ENCODE measurements around the gene NOP14.

The NOP14 gene

DNA sequence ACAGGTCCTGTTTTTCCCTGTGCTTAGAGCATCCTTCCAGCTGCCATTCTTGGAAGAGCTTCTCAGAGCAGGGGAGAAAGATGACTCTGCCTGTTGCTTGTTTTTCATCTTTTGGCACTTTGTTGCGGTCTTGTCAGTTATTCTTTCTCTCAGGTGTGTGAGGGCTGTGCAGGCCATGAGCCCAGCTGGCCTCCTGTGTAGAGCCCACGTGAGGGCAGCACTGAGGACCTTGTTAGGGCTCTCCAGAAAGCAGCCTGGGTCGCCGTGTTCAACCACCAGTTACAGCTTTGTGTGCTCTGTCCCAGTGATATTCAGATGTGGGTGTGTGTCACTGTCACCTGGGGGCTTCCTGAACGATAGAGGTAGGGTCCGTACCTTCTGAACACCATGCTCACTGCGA lies 52.8 kb downstream of the NOP14 start:
- no peak for DNase-seq (ENCODE audit: low read depth, low spot score)
- Histone ChIP-seq H3K36me3 (ENCODE audit: control insufficient read depth, insufficient read depth, low read length) (peaks cover 15% of the 10 kb centered on the region), H3K27me3 (ENCODE audit: control insufficient read depth, insufficient read depth, low read length) (no peaks in the 10 kb centered on the region), H3K4me1 (ENCODE audit: control insufficient read depth, insufficient read depth, low read length) (no peaks in the 10 kb centered on the region), H3K27ac (ENCODE audit: low read length) (no peak overlapping the region), H3K4me3 (ENCODE audit: low read length) (no peak overlapping the region), H3K9me3 (ENCODE audit: control insufficient read depth, insufficient read depth, low read length) (no peaks in the 10 kb centered on the region)
- no CpG with 5 or more reads among the region's 7 CpGs for WGBS (ENCODE audit: insufficient coverage, insufficient read length)

DNA sequence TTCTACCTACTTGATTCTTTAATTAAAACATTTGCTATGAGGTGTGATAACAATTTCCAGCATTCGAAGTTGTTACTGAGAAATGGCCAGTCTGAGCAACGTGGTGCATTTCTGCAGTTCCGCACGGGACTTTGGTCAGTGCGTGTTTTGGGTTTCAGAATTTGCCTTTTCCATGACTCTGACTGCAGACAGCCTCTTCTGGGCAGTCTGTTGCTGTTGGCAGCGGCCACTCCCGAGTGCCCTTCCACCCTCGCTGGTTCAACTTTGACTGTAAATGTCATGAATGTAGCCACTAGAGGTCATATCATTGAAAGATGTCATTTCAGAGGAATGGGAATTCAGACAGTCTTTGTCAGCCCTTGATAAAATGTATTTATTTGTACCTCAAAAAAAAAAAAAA lies 53.6 kb downstream of the NOP14 start:
- WGBS (ENCODE audit: insufficient coverage, insufficient read length), result no CpG with 5 or more reads among the region's 8 CpGs
- H3K36me3 ChIP-seq (ENCODE audit: control insufficient read depth, insufficient read depth, low read length), result peaks cover 14% of the 10 kb centered on the region
- H3K4me1 ChIP-seq (ENCODE audit: control insufficient read depth, insufficient read depth, low read length), result no peaks in the 10 kb centered on the region
- no peaks in the 10 kb centered on the region for H3K27me3 ChIP-seq (ENCODE audit: control insufficient read depth, insufficient read depth, low read length)
- DNase-seq (ENCODE audit: low read depth, low spot score), result no peak
- H3K9me3 ChIP-seq (ENCODE audit: control insufficient read depth, insufficient read depth, low read length), result no peaks in the 10 kb centered on the region
- no peak overlapping the region for H3K27ac ChIP-seq (ENCODE audit: low read length)
- no peak overlapping the region for H3K4me3 ChIP-seq (ENCODE audit: low read length)

DNA sequence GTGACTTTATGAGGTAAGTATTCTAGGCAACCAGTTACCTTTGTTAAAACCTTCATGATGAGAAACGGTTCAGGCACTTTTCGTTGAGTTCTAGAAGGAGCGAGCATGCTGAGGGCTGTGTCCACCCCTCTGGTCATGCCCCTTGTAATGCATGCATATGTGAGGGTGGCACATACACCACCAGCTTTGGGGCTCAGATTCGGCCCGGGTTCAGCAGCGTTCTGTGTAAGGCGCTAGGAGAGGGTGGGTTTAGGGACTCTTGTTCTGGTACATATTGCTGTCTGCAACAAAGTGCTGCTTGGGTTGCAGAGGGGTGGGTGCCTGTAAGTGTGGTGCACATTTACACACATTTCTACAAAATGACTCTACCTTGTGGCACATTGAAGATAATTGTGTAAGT lies 54.5 kb downstream of the NOP14 start:
- H3K9me3 ChIP-seq (ENCODE audit: control insufficient read depth, insufficient read depth, low read length), result no peaks in the 10 kb centered on the region
- WGBS (ENCODE audit: insufficient coverage, insufficient read length), result no CpG with 5 or more reads among the region's 7 CpGs
- H3K27ac ChIP-seq (ENCODE audit: low read length), result no peak overlapping the region
- H3K36me3 ChIP-seq (ENCODE audit: control insufficient read depth, insufficient read depth, low read length), result peaks cover 16% of the 10 kb centered on the region
- no peak for DNase-seq (ENCODE audit: low read depth, low spot score)
- H3K27me3 ChIP-seq (ENCODE audit: control insufficient read depth, insufficient read depth, low read length), result no peaks in the 10 kb centered on the region
- H3K4me1 ChIP-seq (ENCODE audit: control insufficient read depth, insufficient read depth, low read length), result no peaks in the 10 kb centered on the region
- H3K4me3 ChIP-seq (ENCODE audit: low read length), result no peak overlapping the region

DNA sequence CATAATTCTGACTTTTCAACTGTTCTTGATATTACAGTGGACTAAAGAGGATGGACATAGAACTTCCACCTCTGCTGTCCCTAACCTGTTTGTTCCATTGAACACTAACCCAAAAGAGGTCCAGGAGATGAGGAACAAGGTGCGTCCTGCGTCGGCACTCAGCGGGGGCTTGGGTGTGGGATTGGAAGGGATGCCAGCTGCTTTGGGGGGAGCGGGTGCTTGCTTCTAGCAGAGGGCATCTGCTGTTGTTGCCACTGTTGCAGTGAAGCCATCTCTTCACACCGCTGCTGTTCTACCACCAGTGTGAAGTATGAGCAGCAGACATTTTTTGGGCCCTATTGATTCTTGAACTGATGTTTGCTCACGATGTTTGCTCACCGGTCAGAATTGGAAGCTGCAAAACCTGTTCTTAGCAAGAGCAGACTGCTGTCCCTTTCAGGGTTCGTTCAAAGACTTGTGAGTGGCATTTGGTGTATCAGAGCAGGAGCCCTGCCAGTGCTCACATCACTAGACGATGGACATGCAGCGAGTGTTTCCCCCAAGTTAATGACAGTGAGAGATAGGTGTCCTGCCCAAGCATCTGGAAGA lies 55.4 kb downstream of the NOP14 start:
- no peak for DNase-seq (ENCODE audit: low read depth, low spot score)
- WGBS (ENCODE audit: insufficient coverage, insufficient read length), result no CpG with 5 or more reads among the region's 11 CpGs
- Histone ChIP-seq H3K4me1 (ENCODE audit: control insufficient read depth, insufficient read depth, low read length) (no peaks in the 10 kb centered on the region), H3K36me3 (ENCODE audit: control insufficient read depth, insufficient read depth, low read length) (peaks cover 16% of the 10 kb centered on the region), H3K27me3 (ENCODE audit: control insufficient read depth, insufficient read depth, low read length) (no peaks in the 10 kb centered on the region), H3K9me3 (ENCODE audit: control insufficient read depth, insufficient read depth, low read length) (no peaks in the 10 kb centered on the region), H3K4me3 (ENCODE audit: low read length) (no peak overlapping the region), H3K27ac (ENCODE audit: low read length) (no peak overlapping the region)

DNA sequence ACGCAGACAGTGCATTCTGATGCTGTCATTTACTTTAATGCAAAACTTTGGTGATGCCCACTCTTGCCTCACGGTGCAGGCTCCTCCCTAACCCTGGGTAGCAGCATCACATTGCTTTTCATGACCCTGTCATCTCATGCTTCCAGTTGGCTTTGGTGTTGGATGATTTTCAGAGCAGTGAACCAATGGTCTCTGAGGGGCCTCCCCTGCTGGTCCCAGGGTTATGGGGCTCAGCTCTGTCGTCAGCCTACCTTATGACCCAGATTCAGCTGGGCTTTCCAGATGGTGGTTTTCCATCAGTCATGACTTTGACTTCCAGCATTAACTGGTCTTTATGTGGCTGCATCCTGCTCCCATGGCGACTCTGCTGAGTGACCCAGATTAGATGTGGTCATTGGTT lies 56.0 kb downstream of the NOP14 start:
- no peaks in the 10 kb centered on the region for H3K27me3 ChIP-seq (ENCODE audit: control insufficient read depth, insufficient read depth, low read length)
- no peak overlapping the region for H3K27ac ChIP-seq (ENCODE audit: low read length)

DNA sequence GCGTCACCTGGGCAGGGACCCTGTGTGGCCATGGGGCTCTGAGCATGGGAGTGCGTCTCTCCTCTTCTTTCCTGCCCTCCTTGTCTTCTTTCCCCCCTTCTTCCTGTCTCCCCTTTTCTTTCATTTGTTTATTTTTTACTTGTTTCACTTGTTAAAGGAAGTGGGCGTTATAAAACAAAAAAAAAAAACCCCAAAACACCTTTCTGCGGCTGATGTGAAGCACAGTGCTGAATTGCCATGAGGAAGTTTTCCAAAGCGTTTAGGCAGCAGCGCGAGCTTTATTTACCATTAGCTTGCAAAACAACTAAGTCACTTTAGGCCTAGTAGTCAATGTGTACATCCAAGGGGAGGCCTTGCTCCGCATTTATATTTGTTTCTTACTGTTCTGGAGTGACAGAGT lies 57.0 kb downstream of the NOP14 start:
- Histone ChIP-seq H3K9me3 (ENCODE audit: control insufficient read depth, insufficient read depth, low read length) (no peaks in the 10 kb centered on the region), H3K4me3 (ENCODE audit: low read length) (no peak overlapping the region), H3K36me3 (ENCODE audit: control insufficient read depth, insufficient read depth, low read length) (peaks cover 13% of the 10 kb centered on the region), H3K27ac (ENCODE audit: low read length) (no peak overlapping the region), H3K27me3 (ENCODE audit: control insufficient read depth, insufficient read depth, low read length) (no peaks in the 10 kb centered on the region), H3K4me1 (ENCODE audit: control insufficient read depth, insufficient read depth, low read length) (no peaks in the 10 kb centered on the region)
- no peak for DNase-seq (ENCODE audit: low read depth, low spot score)
- no CpG with 5 or more reads among the region's 8 CpGs for WGBS (ENCODE audit: insufficient coverage, insufficient read length)

More for the DNA sequence above, 56.0 kb downstream of the NOP14 start:
- Histone ChIP-seq H3K9me3 (ENCODE audit: control insufficient read depth, insufficient read depth, low read length) (no peaks in the 10 kb centered on the region), H3K4me3 (ENCODE audit: low read length) (no peak overlapping the region), H3K36me3 (ENCODE audit: control insufficient read depth, insufficient read depth, low read length) (peaks cover 16% of the 10 kb centered on the region), H3K4me1 (ENCODE audit: control insufficient read depth, insufficient read depth, low read length) (no peaks in the 10 kb centered on the region)
- no CpG with 5 or more reads among the region's 4 CpGs for WGBS (ENCODE audit: insufficient coverage, insufficient read length)
- no peak for DNase-seq (ENCODE audit: low read depth, low spot score)

DNA sequence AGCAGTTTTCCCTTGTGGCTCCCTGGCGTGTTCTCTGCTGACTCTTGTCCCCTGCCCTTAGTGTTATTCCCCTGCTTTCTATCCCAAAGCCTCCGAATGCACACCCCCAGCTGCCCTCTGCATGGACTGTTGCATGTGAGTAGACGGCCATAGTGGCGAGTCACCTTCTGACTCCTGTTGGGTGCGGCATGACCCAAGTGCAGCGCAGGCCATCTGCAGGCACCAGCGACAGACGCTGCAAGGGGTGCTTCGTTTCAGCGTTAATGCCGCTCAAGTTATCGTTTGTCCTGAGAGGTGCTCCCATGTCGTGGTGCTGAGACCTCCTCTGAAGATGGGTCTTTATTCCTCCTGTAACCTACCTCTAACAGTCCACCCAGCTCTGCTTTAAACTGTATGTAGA lies 57.7 kb downstream of the NOP14 start:
- peaks cover 16% of the 10 kb centered on the region for H3K36me3 ChIP-seq (ENCODE audit: control insufficient read depth, insufficient read depth, low read length)
- H3K27ac ChIP-seq (ENCODE audit: low read length), result no peak overlapping the region
- no peak for DNase-seq (ENCODE audit: low read depth, low spot score)
- H3K9me3 ChIP-seq (ENCODE audit: control insufficient read depth, insufficient read depth, low read length), result no peaks in the 10 kb centered on the region
- H3K27me3 ChIP-seq (ENCODE audit: control insufficient read depth, insufficient read depth, low read length), result no peaks in the 10 kb centered on the region
- H3K4me3 ChIP-seq (ENCODE audit: low read length), result no peak overlapping the region
- WGBS (ENCODE audit: insufficient coverage, insufficient read length), result no CpG with 5 or more reads among the region's 13 CpGs
- H3K4me1 ChIP-seq (ENCODE audit: control insufficient read depth, insufficient read depth, low read length), result no peaks in the 10 kb centered on the region

DNA sequence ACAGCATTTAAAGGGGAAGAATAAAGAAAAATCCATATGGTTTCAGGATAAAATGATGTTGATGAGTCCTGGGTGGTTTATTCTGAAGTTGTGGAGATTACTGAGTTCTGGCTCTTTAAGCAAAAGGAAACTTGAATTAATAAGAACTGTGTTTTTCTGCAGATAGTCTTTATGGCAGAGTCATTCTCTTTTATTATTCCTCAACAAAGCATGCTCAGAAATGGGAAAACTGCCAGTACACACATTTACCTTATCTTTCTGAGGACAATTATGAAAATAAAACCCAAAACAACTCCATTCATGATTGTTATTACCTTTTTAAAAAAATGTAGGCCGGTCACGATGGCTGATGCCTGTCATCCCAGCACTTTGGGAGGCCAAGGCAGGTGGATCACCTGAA lies 61.1 kb downstream of the NOP14 start:
- DNase-seq (ENCODE audit: low read depth, low spot score), result no peak
- H3K4me3 ChIP-seq (ENCODE audit: low read length), result no peak overlapping the region
- H3K4me1 ChIP-seq (ENCODE audit: control insufficient read depth, insufficient read depth, low read length), result no peaks in the 10 kb centered on the region
- H3K27me3 ChIP-seq (ENCODE audit: control insufficient read depth, insufficient read depth, low read length), result no peaks in the 10 kb centered on the region
- WGBS (ENCODE audit: insufficient coverage, insufficient read length), result no CpG with 5 or more reads among the region's 2 CpGs
- H3K36me3 ChIP-seq (ENCODE audit: control insufficient read depth, insufficient read depth, low read length), result peaks cover 24% of the 10 kb centered on the region
- no peak overlapping the region for H3K27ac ChIP-seq (ENCODE audit: low read length)
- no peaks in the 10 kb centered on the region for H3K9me3 ChIP-seq (ENCODE audit: control insufficient read depth, insufficient read depth, low read length)

DNA sequence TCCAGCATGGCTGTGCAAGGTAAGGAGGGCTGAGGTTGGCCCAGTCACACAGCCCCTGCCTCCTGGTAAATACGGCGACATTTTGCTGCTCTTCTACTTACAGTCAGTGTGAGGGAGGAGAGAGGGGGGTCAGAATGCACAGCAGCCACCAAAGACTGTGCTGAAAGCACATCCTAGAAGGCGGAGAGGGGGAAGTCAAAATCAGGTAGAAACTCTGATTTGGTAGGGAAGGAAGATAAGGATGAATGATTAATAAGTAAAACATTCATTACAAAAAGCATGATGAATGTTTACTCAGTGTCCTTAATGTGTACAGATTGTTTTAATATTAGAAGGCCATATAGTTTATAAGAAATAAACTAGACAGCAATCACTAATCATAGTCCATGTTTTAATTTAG lies 62.0 kb downstream of the NOP14 start:
- Histone ChIP-seq H3K4me3 (ENCODE audit: low read length) (no peak overlapping the region), H3K36me3 (ENCODE audit: control insufficient read depth, insufficient read depth, low read length) (peaks cover 24% of the 10 kb centered on the region), H3K27me3 (ENCODE audit: control insufficient read depth, insufficient read depth, low read length) (no peaks in the 10 kb centered on the region), H3K27ac (ENCODE audit: low read length) (no peak overlapping the region), H3K9me3 (ENCODE audit: control insufficient read depth, insufficient read depth, low read length) (no peaks in the 10 kb centered on the region), H3K4me1 (ENCODE audit: control insufficient read depth, insufficient read depth, low read length) (no peaks in the 10 kb centered on the region)
- no peak for DNase-seq (ENCODE audit: low read depth, low spot score)
- WGBS (ENCODE audit: insufficient coverage, insufficient read length), result no CpG with 5 or more reads among the region's 3 CpGs

DNA sequence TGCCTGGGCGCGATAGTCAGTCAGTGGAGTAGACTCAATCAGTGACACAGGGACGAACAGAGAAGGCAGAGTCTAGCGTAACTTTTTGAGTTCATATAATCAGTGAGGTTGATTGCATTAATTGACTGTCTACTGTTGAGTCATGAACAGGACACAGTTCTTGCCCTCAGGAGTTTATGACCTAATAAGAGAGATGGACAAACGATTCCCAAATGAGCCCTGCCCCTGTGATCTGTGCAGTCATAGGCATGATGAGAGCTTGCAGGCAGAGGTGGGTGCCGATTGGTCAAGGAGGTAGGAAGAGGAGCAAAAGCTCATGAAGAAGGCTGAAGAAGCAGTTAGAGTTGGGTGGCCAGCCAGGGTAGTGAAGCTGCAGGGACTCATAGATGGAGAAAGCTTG lies 62.5 kb downstream of the NOP14 start:
- Histone ChIP-seq H3K4me3 (ENCODE audit: low read length) (no peak overlapping the region), H3K9me3 (ENCODE audit: control insufficient read depth, insufficient read depth, low read length) (no peaks in the 10 kb centered on the region), H3K27ac (ENCODE audit: low read length) (no peak overlapping the region), H3K4me1 (ENCODE audit: control insufficient read depth, insufficient read depth, low read length) (no peaks in the 10 kb centered on the region), H3K36me3 (ENCODE audit: control insufficient read depth, insufficient read depth, low read length) (peaks cover 23% of the 10 kb centered on the region), H3K27me3 (ENCODE audit: control insufficient read depth, insufficient read depth, low read length) (no peaks in the 10 kb centered on the region)
- no peak for DNase-seq (ENCODE audit: low read depth, low spot score)
- WGBS (ENCODE audit: insufficient coverage, insufficient read length), result no CpG with 5 or more reads among the region's 6 CpGs

DNA sequence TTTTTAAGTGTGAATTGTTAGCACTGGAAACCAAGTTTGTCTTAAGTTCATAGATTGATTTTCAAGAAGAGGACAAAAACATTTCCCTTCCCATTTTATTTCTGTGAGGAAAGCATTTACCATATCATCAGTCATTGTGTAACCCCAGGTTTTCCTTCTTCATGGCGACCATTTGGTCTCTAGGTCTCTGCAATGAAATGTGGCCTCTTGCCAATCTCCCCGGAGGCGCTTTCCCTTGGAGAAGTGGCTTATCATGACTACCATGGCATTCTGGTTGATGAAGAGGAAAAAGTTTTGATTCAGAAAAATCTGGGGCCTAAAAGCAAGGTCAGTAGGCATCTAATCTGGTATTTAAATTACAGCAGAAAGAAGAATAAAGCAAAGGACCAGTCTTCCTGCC lies 65.2 kb downstream of the NOP14 start:
- no peak for DNase-seq (ENCODE audit: low read depth, low spot score)
- Histone ChIP-seq H3K36me3 (ENCODE audit: control insufficient read depth, insufficient read depth, low read length) (peaks cover 23% of the 10 kb centered on the region; the same call in 1 of the 2 replicates), H3K27me3 (ENCODE audit: control insufficient read depth, insufficient read depth, low read length) (no peaks in the 10 kb centered on the region), H3K4me3 (ENCODE audit: low read length) (no peak overlapping the region), H3K4me1 (ENCODE audit: control insufficient read depth, insufficient read depth, low read length) (no peaks in the 10 kb centered on the region), H3K27ac (ENCODE audit: low read length) (no peak overlapping the region), H3K9me3 (ENCODE audit: control insufficient read depth, insufficient read depth, low read length) (no peaks in the 10 kb centered on the region)
- no CpG with 5 or more reads among the region's 3 CpGs for WGBS (ENCODE audit: insufficient coverage, insufficient read length)
